ENCODE data around the gene UNK.

The UNK gene

GRCh38 chr17:75751676-75752404 is 32.8 kb upstream of the UNK start:
- Histone ChIP-seq H3K4me1 (ENCODE audit: insufficient read depth, poor library complexity, severe bottlenecking) (no peaks in the 10 kb centered on the region), H3K27ac (ENCODE audit: poor library complexity, severe bottlenecking) (no peak overlapping the region), H3K9me3 (ENCODE audit: severe bottlenecking) (no peaks in the 10 kb centered on the region), H3K27me3 (ENCODE audit: insufficient read depth, poor library complexity, severe bottlenecking) (no peaks in the 10 kb centered on the region), H3K36me3 (ENCODE audit: low read depth) (peaks cover 98% of the 10 kb centered on the region), H3K4me3 (ENCODE audit: severe bottlenecking) (no peak overlapping the region)
- ATAC-seq (ENCODE audit: low read depth) (no peak), DNase-seq (ENCODE audit: low spot score) (no peak)
- TF ChIP-seq CTCF (IDR thresholded peaks at IDR 0.05; ENCODE audit: poor library complexity, severe bottlenecking): no peak

GRCh38 chr17:75752405-75752709 is 32.2 kb upstream of the UNK start:
- H3K4me3 ChIP-seq (ENCODE audit: severe bottlenecking): no peak overlapping the region
- H3K36me3 ChIP-seq (ENCODE audit: low read depth): peaks cover 98% of the 10 kb centered on the region
- H3K27ac ChIP-seq (ENCODE audit: poor library complexity, severe bottlenecking): no peak overlapping the region
- ATAC-seq (ENCODE audit: low read depth): no peak
- no peak for DNase-seq (ENCODE audit: low spot score)
- no peaks in the 10 kb centered on the region for H3K4me1 ChIP-seq (ENCODE audit: insufficient read depth, poor library complexity, severe bottlenecking)
- H3K27me3 ChIP-seq (ENCODE audit: insufficient read depth, poor library complexity, severe bottlenecking): no peaks in the 10 kb centered on the region
- no peak for TF ChIP-seq CTCF (IDR thresholded peaks at IDR 0.05; ENCODE audit: poor library complexity, severe bottlenecking)
- no peaks in the 10 kb centered on the region for H3K9me3 ChIP-seq (ENCODE audit: severe bottlenecking)

GRCh38 chr17:75752802-75753513 is 31.6 kb upstream of the UNK start:
- ATAC-seq (ENCODE audit: low read depth) (no peak), DNase-seq (ENCODE audit: low spot score) (no peak)
- TF ChIP-seq CTCF (IDR thresholded peaks at IDR 0.05; ENCODE audit: poor library complexity, severe bottlenecking): no peak
- H3K9me3 ChIP-seq (ENCODE audit: severe bottlenecking): no peaks in the 10 kb centered on the region
- H3K27me3 ChIP-seq (ENCODE audit: insufficient read depth, poor library complexity, severe bottlenecking): no peaks in the 10 kb centered on the region
- peaks cover 98% of the 10 kb centered on the region for H3K36me3 ChIP-seq (ENCODE audit: low read depth)
- H3K27ac ChIP-seq (ENCODE audit: poor library complexity, severe bottlenecking): no peak overlapping the region
- H3K4me1 ChIP-seq (ENCODE audit: insufficient read depth, poor library complexity, severe bottlenecking): no peaks in the 10 kb centered on the region
- no peak overlapping the region for H3K4me3 ChIP-seq (ENCODE audit: severe bottlenecking)

- peak; percentile 70 for DNase-seq (ENCODE audit: low spot score)
- Histone ChIP-seq H3K4me1 (ENCODE audit: insufficient read depth, poor library complexity, severe bottlenecking) (no peaks in the 10 kb centered on the region), H3K27me3 (ENCODE audit: insufficient read depth, poor library complexity, severe bottlenecking) (no peaks in the 10 kb centered on the region), H3K27ac (ENCODE audit: poor library complexity, severe bottlenecking) (peak overlapping the region; percentile 13), H3K9me3 (ENCODE audit: severe bottlenecking) (no peaks in the 10 kb centered on the region), H3K36me3 (ENCODE audit: low read depth) (peaks cover 98% of the 10 kb centered on the region), H3K4me3 (ENCODE audit: severe bottlenecking) (no peak overlapping the region)
- no peak for ATAC-seq (ENCODE audit: low read depth)
- no peak for TF ChIP-seq CTCF (IDR thresholded peaks at IDR 0.05; ENCODE audit: poor library complexity, severe bottlenecking)
These were observed 30.9 kb upstream of the UNK start for GRCh38 chr17:75753514-75754377.
